ENCODE measurements around the gene C1QBP.

C1QBP gene

GRCh38 chr17:5419959-5420653 lies 18.8 kb downstream of the C1QBP start, which contains the start of gene RPAIN:
Gene RPAIN (plus strand): TSS chr17:5420182. CDS start chr17:5420211, 29 bp downstream.
- peak; percentile 92 for DNase-seq (ENCODE audit: low read depth)
- no peak for TF ChIP-seq CTCF (IDR thresholded peaks at IDR 0.05; ENCODE audit: insufficient read depth, low read depth, low read length, missing control alignments)
- peak within 1 kb of the TSS; percentile 91 for H3K4me3 ChIP-seq (ENCODE audit: low read depth, low read length)

- TF ChIP-seq CTCF (IDR thresholded peaks at IDR 0.05; ENCODE audit: insufficient read depth, low read depth, low read length, missing control alignments), result no peak
- peak; percentile 98 for DNase-seq (ENCODE audit: low read depth)
- peak within 1 kb of the TSS; percentile 91 for H3K4me3 ChIP-seq (ENCODE audit: low read depth, low read length)
Measured at GRCh38 chr17:5419356-5419958, 19.5 kb downstream of the C1QBP start, which contains the start of gene NUP88. Gene NUP88 (minus strand): TSS chr17:5419662. CDS start chr17:5419650, 12 bp downstream.

- TF ChIP-seq CTCF (IDR thresholded peaks at IDR 0.05; ENCODE audit: insufficient read depth, low read depth, low read length, missing control alignments), result no peak
- DNase-seq (ENCODE audit: low read depth), result peak; percentile 93
- H3K4me3 ChIP-seq (ENCODE audit: low read depth, low read length), result peak overlapping the region; percentile 91
Measured at GRCh38 chr17:5418858-5419355, 20.0 kb downstream of the C1QBP start.

- no peak for TF ChIP-seq CTCF (IDR thresholded peaks at IDR 0.05; ENCODE audit: insufficient read depth, low read depth, low read length, missing control alignments)
- H3K4me3 ChIP-seq (ENCODE audit: low read depth, low read length), result no peak overlapping the region
- DNase-seq (ENCODE audit: low read depth), result no peak
Measured at GRCh38 chr17:5416901-5417300, 22.1 kb downstream of the C1QBP start.

- DNase-seq (ENCODE audit: low read depth), result no peak
- no peak for TF ChIP-seq CTCF (IDR thresholded peaks at IDR 0.05; ENCODE audit: insufficient read depth, low read depth, low read length, missing control alignments)
- H3K4me3 ChIP-seq (ENCODE audit: low read depth, low read length), result no peak overlapping the region
Measured at GRCh38 chr17:5413682-5414081, 25.3 kb downstream of the C1QBP start.

- H3K4me3 ChIP-seq (ENCODE audit: low read depth, low read length), result no peak overlapping the region
- TF ChIP-seq CTCF (IDR thresholded peaks at IDR 0.05; ENCODE audit: insufficient read depth, low read depth, low read length, missing control alignments), result no peak
- DNase-seq (ENCODE audit: low read depth), result no peak
Measured at GRCh38 chr17:5410594-5411272, 28.2 kb downstream of the C1QBP start.

All from GM12865 (cell line).